Measurements from ENCODE around the gene ZNF692. TPM values are rescaled to one million over a fixed set of nuclear protein-coding genes. Genes with fewer than 3 reads are reported as not detected.
"Not testable (repeated sequence)": the region's sequence is repeated elsewhere in the genome, so short reads cannot be mapped to it uniquely, and the experiment has no call there.

Gene ZNF692
- total RNA-seq, 2 experiments from 2014 or later, result 58.6 to 70.2 TPM

DNA sequence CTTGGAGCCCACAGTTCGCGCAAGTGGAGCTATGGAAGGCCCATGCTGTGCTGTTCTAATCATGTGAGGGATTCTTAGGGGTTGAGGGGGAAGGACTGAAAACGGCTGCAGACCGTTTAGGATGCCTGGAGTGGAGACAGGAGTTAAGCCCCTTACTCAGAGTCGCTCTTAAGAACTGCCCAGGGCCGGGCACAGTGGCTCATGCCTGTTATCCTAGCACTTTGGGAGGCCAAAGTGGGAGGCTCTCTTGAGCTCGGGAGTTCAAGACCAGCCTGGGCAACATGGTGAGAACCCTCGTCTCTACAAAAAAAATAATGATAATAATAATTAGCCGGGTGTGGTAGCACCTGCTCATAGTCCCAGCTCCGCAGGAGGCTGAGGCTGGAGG, 19.7 kb downstream of the ZNF692 start:
- Mint-ChIP-seq H3K4me3 (no peak overlapping the region), H3K36me3 (no peaks in the 10 kb centered on the region), H3K4me1 (peaks cover 18% of the 10 kb centered on the region), H3K27ac (no peak overlapping the region), H3K9me3 (no peaks in the 10 kb centered on the region), H3K27me3 (no peaks in the 10 kb centered on the region)
- no peak for ATAC-seq (ENCODE audit: low read depth)
- POLR2A ChIA-PET, result interaction anchor here (0.9 to 4.8 kb wide), 9 partner anchors 10 to 67 kb away, joined by 3 to 74 read pairs (median 4); partner anchors contain the start of genes PGBD2, SH3BP5L and ZNF692
- DNase-seq, result no peak

DNA sequence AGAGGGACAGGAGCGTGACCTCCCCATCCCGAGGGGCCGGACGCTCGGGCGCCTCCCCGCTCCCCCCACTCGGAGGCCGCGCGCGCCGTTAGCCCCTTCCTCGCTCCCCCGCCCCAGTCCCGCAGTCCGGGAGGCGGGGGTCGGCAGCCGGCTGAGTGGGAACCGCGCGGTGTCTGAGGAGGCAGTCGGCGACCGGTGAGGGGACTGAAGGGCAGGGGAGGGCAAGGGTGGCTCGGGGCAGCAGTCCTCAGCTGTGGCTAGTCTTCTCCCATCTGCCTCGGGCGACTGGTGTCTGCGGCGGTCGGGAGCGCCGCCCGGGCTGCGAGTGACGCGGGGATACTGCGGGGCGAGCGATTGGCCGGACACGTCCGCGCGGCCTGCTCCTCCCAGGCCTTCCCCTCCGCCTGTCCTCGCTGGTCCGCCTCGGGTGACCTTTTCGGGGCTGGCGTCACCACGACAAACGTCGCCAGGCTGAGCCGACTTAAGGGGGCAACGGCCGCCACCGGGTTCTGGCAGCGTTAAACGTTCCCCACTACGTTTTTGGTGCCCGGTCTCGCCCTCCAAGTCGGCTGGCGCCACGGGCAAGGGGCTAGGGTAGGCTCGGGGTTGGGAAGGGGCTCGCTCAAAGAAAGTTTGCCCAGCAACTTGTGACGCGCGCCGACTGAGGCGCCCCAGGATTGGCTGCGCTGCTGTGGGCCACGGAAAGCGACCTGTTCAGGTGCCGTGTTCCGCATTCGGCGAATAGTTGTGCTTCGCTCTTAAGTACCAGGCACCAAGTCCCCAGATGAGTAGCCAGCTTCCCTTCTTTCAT, 20.3 kb downstream of the ZNF692 start:
- Mint-ChIP-seq H3K27me3 (no peaks in the 10 kb centered on the region), H3K9me3 (no peaks in the 10 kb centered on the region), H3K4me3 (no peak overlapping the region), H3K36me3 (no peaks in the 10 kb centered on the region), H3K27ac (no peak overlapping the region), H3K4me1 (peaks cover 18% of the 10 kb centered on the region)
- ATAC-seq (ENCODE audit: low read depth) (peak; percentile 70), DNase-seq (peak; percentile 88)
- POLR2A ChIA-PET, result interaction anchor here (0.9 to 4.8 kb wide), 11 partner anchors 10 to 68 kb away, joined by 3 to 74 read pairs (median 5); partner anchors contain the start of genes PGBD2, SH3BP5L and ZNF692

DNA sequence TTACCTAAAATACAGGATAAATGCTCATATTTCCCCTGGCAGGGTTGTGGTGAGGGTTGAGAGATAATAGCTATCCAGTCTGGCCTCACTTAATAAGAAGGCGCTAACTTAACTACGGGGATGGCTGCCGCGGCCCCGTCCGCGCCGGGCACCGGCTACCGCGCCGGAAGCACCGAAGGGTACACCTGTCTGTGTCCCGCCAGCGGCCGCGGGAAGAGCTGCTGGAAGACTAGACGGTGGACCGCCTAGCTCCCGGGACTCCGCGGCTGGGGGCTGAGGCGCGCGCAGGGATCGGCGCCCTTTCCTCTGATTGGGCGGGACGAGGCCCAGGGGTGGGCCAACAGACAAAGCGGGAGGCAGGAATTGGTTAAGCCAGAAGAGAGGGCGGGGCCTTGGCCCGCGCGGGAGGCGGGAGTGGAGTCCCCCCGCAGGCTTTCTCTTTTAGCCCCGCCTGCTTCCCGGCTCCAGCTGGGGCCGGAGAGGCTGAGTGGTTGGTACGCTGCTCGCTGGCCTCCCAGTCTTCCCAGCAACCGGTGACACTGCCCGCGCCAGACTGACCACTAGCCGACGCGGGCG, 21.0 kb downstream of the ZNF692 start, which contains the start of gene ZNF672:
ZNF672 (plus strand) TSS at position 444 of the 576 bp plus-strand sequence. CDS start 9,051 bp downstream, outside the sequence.
- Mint-ChIP-seq H3K27me3 (peaks cover 2% of the 10 kb centered on the region), H3K4me3 (no peak within 1 kb of the TSS), H3K4me1 (peaks cover 18% of the 10 kb centered on the region), H3K9me3 (no peaks in the 10 kb centered on the region), H3K27ac (no peak within 1 kb of the TSS), H3K36me3 (no peaks in the 10 kb centered on the region)
- POLR2A ChIA-PET, result interaction anchor here (0.7 to 4.8 kb wide), 10 partner anchors 9 to 68 kb away, joined by 3 to 74 read pairs (median 7); partner anchors contain the start of genes PGBD2, SH3BP5L and ZNF692
- ATAC-seq (ENCODE audit: low read depth) (peak; percentile 86), DNase-seq (peak; percentile 93)

DNA sequence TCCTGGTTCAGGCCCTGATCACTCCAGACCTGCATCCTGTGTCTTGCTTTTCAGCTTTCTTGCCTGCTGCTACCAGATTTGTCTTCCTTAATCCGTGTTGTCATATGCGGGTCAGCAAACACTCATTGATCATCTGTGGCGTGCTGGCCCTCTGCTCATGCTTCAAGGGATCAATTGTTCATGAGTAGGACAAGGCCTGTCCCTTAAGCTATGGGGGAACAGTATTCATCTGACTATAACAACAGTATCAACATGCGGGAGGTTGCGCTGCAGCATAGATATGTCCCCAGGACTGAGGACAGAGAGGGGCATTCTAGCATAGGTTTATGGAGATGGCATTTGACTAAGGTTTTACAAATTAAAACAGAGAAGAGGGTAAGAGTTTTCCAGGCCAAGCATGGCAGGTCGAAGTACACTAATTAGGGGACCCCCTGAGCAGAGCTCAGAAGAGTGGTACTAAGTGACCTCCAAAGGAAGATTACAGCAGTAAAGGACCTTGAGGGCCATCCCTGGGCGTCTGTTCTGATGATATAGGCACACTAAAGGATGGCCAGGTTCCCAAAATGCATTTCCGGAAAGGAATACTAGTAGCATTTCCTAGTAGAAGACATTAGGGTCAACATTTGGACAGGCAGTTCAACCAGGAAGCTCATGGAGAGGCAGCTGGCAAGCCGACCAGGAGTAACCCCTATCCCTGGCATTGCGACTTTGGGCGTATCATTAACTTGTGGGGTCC, 21.7 kb downstream of the ZNF692 start:
- H3K4me3 Mint-ChIP-seq, result no peak overlapping the region
- H3K27ac Mint-ChIP-seq, result no peak overlapping the region
- POLR2A ChIA-PET, result interaction anchor here (0.7 to 4.8 kb wide), 9 partner anchors 8 to 69 kb away, joined by 3 to 74 read pairs (median 7); partner anchors contain the start of genes PGBD2, SH3BP5L and ZNF692
- peaks cover 2% of the 10 kb centered on the region for H3K27me3 Mint-ChIP-seq
- DNase-seq (peak; percentile 2), ATAC-seq (ENCODE audit: low read depth) (no peak)
- peaks cover 18% of the 10 kb centered on the region for H3K4me1 Mint-ChIP-seq
- H3K36me3 Mint-ChIP-seq, result no peaks in the 10 kb centered on the region
- no peaks in the 10 kb centered on the region for H3K9me3 Mint-ChIP-seq

DNA sequence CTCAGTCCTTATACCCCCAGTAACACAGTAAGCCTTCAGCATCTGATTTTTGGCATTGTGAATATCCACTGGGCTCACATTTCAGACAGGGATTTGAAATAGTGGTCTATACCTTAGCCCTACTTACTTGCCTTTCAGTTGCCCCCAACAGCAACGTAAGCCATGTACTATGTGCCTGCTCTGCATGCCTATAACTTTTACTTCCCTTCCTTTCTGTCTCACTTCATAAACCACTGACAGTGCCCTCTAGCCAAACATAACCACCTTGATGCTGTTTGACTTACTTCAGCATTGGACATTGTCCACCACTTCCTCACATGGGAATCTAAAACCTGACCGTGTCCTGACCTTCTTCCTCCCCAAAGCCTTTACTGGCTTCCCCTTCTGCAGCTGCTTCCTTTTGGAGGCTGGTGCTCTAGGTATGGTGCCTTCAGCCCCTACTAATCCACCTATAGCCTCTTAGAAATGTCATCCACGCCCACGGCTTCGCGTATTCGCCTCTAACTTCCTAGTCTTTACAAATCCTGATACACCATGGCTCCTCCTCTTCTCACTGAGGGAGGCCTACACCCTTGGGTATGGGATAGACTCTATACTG, 24.4 kb downstream of the ZNF692 start:
- Mint-ChIP-seq H3K4me1 (peaks cover 3% of the 10 kb centered on the region), H3K27ac (no peak overlapping the region), H3K27me3 (peaks cover 2% of the 10 kb centered on the region), H3K4me3 (no peak overlapping the region), H3K36me3 (no peaks in the 10 kb centered on the region), H3K9me3 (no peaks in the 10 kb centered on the region)
- DNase-seq, result peak; percentile 10
- POLR2A ChIA-PET, result no interaction called here
- no peak for ATAC-seq (ENCODE audit: low read depth)

DNA sequence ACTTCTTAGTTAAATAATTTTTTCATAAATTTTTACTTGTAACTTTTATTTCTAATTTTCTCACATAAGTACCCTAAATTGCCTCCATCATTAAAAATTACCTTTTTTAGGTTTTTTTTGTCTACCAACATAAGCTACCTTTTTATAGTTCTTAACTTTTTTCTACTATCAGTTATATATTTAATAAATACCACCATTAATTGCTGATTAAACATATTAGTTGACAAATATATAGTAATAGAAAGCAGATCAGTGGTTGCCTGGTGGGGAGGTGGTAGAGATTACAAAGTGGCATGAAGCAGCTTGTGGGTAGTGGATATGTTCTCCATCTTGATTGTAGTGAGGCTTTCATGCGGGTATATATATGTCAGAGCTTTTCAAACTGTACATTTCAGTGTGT, 27.0 kb downstream of the ZNF692 start:
- DNase-seq, result no peak
- POLR2A ChIA-PET, result no interaction called here
- no peak for ATAC-seq (ENCODE audit: low read depth)
- no peaks in the 10 kb centered on the region for H3K9me3 Mint-ChIP-seq
- H3K36me3 Mint-ChIP-seq, result no peaks in the 10 kb centered on the region
- H3K4me1 Mint-ChIP-seq, result peaks cover 2% of the 10 kb centered on the region
- no peak overlapping the region for H3K27ac Mint-ChIP-seq
- peaks cover 2% of the 10 kb centered on the region for H3K27me3 Mint-ChIP-seq
- no peak overlapping the region for H3K4me3 Mint-ChIP-seq

DNA sequence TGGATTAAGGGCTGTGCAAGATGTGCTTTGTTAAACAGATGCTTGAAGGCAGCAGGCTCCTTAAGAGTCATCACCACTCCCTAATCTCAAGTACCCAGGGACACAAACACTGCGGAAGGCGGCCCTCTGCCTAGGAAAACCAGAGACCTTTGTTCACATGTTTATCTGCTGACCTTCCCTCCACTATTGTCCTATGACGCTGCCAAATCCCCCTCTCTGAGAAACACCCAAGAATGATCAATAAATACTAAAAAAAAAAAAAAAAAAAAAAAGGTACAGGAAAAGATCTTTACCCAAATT, 28.2 kb downstream of the ZNF692 start:
- H3K27me3 Mint-ChIP-seq; H3K4me3 Mint-ChIP-seq; POLR2A ChIA-PET; H3K36me3 Mint-ChIP-seq; DNase-seq; ATAC-seq (ENCODE audit: low read depth); H3K4me1 Mint-ChIP-seq; H3K27ac Mint-ChIP-seq; H3K9me3 Mint-ChIP-seq: not testable (repeated sequence)

DNA sequence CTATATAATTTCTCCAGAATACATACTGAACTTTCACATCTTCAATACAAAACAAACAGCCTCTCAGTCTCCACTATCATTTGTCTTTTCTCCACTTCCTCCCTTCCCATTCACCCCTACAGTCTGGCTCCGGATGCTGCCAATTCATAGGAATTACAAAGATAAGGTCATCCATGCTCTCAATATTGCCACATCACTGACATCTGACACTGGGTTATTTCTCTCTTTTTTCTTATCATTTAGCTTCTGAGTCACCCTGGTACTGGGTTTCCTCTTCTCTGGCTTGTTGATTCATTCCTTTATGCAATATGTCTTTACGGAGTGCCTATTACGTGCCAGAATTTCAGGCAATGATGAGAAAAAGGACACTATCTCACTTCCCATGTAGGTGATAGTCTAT, 30.0 kb downstream of the ZNF692 start:
- Mint-ChIP-seq H3K36me3 (peaks cover 11% of the 10 kb centered on the region), H3K27ac (no peak overlapping the region), H3K27me3 (peaks cover 2% of the 10 kb centered on the region), H3K9me3 (no peaks in the 10 kb centered on the region), H3K4me3 (no peak overlapping the region), H3K4me1 (peaks cover 17% of the 10 kb centered on the region)
- ATAC-seq (ENCODE audit: low read depth) (no peak), DNase-seq (no peak)
- POLR2A ChIA-PET, result interaction anchor here (0.8 to 2.1 kb wide), 2 partner anchors 9 to 30 kb away, joined by 5 to 9 read pairs; partner anchors contain the start of genes ZNF672 and ZNF692

DNA sequence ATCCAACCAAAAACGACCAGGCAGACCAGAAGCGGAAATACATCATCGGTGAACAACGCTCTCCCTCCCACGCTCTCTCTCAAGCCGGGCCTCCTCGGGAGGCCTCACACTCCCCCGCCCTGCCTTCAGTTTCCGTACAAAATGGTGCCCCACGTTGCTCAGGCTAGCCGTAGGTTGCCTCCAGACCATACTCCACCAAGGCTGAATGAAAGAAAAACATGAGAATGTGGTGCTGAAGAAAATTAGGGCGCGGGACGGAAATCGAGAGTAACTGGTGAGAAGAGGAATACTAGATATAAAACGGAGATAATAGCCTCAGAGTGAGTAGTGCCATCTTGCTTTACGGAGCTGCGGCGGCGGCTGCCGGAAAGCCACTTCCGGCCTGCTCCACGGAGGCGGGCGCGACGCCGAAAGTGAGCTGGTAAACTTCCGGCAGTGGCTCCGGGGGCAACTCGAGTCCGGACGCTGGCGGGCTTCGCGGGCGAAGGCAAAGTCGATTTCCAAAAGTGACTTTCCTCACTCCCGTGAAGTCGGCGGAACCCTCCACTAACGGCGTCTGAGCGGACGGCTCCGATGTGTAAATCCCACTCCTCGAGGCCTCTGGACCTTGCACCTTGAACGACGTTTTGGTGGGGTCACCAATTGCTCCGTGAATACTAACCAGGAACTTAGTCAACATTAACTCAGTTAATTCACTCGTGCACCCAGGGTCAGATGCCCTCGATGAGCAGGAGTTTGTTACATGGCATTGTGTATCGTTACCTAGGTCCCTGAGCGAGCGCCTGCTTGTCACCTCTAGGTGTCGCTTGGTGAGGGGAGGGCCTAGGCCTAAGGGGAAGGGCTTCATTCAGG, 32.8 kb downstream of the ZNF692 start, which contains the start of gene SH3BP5L:
SH3BP5L (minus strand) TSS at position 7 of the 852 bp plus-strand sequence. CDS start 980 bp downstream, outside the sequence.
- ATAC-seq (ENCODE audit: low read depth) (peak; percentile 90), DNase-seq (peak; percentile 89)
- Mint-ChIP-seq H3K27ac (peak within 1 kb of the TSS; percentile 98), H3K9me3 (no peaks in the 10 kb centered on the region), H3K27me3 (no peaks in the 10 kb centered on the region), H3K4me1 (peaks cover 32% of the 10 kb centered on the region), H3K36me3 (peaks cover 11% of the 10 kb centered on the region), H3K4me3 (peak within 1 kb of the TSS; percentile 94)
- POLR2A ChIA-PET, result interaction anchor here (1.0 to 3.9 kb wide), 6 partner anchors 12 to 84 kb away, joined by 4 to 74 read pairs (median 6); partner anchors contain the start of genes ZNF672 and ZNF692

DNA sequence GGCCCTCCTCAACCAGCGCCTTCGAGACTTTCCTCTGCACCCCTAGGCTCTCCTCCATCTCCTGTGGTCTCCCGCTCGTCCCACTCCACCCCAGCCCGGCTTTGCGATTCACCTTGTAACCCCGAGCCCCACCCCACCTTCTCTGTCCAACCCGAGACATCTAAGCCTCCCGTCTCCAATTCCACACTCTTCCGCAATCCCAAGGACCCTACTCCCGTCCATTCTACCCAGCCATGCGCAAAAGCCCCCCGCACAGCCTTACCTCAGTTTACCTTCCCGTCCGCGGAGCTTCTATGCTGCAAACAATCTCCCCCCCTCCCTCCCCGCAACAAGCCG, 33.3 kb downstream of the ZNF692 start:
- peaks cover 17% of the 10 kb centered on the region for H3K36me3 Mint-ChIP-seq
- H3K9me3 Mint-ChIP-seq, result no peaks in the 10 kb centered on the region
- ATAC-seq (ENCODE audit: low read depth) (peak; percentile 6), DNase-seq (no peak)
- H3K4me1 Mint-ChIP-seq, result peaks cover 32% of the 10 kb centered on the region
- POLR2A ChIA-PET, result interaction anchor here (1.0 to 3.9 kb wide), 7 partner anchors 13 to 85 kb away, joined by 4 to 74 read pairs (median 5); partner anchors contain the start of genes ZNF672 and ZNF692
- peak overlapping the region; percentile 98 for H3K27ac Mint-ChIP-seq
- no peaks in the 10 kb centered on the region for H3K27me3 Mint-ChIP-seq
- peak overlapping the region; percentile 94 for H3K4me3 Mint-ChIP-seq

DNA sequence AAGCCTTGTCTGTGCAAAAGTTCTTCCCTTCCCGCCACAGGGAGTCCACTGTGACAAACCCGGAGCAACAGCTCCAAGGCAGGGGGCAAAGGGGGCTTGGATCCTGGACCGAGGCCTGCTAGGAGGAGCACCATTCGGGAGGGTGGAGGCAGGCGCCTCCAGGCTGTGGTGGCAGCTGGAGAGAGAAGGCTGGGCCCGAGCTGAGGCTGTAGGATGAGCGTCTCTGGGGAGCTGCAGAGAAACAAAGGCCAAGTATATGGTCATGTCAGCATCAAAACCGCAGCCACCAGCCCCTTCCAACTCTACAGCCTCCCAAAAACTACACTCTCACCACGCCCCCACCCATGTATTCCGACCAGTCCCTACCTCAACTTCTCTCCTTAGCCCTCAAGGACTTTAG, 33.7 kb downstream of the ZNF692 start:
- DNase-seq, result peak; percentile 29
- H3K4me3 Mint-ChIP-seq, result peak overlapping the region; percentile 94
- no peaks in the 10 kb centered on the region for H3K9me3 Mint-ChIP-seq
- peaks cover 21% of the 10 kb centered on the region for H3K36me3 Mint-ChIP-seq
- ATAC-seq (ENCODE audit: low read depth), result no peak
- H3K27me3 Mint-ChIP-seq, result no peaks in the 10 kb centered on the region
- peak overlapping the region; percentile 98 for H3K27ac Mint-ChIP-seq
- POLR2A ChIA-PET, result interaction anchor here (1.0 to 3.9 kb wide), 4 partner anchors 13 to 85 kb away, joined by 4 to 74 read pairs (median 6); partner anchors contain the start of genes ZNF672 and ZNF692
- peaks cover 34% of the 10 kb centered on the region for H3K4me1 Mint-ChIP-seq

DNA sequence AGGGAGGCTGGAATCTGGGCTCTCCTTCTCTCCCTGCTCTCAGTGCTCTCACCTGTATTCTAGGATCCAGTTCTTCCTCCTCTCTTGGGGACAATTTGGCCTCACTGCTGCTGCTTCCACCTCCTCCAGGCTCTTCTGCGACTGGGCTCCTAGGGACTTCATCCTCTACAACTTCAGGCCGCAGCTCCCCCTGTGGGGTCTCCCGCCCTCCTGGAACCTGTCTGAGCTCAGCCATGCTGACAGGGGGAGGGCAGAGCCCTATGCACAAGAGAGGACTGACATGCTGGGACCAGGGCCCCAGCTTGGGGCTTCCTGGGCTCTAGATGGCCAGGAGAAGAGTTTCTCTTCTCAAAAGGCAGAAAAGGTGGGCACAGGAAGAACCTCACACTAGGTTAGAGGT, 34.2 kb downstream of the ZNF692 start:
- H3K4me3 Mint-ChIP-seq, result peak overlapping the region; percentile 94
- no peaks in the 10 kb centered on the region for H3K27me3 Mint-ChIP-seq
- peak overlapping the region; percentile 98 for H3K27ac Mint-ChIP-seq

More for the DNA sequence above, 34.2 kb downstream of the ZNF692 start:
- Mint-ChIP-seq H3K9me3 (no peaks in the 10 kb centered on the region), H3K36me3 (peaks cover 24% of the 10 kb centered on the region), H3K4me1 (peaks cover 37% of the 10 kb centered on the region)
- ATAC-seq (ENCODE audit: low read depth) (no peak), DNase-seq (peak; percentile 19)
- POLR2A ChIA-PET, result interaction anchor here (1.6 to 3.9 kb wide), 2 partner anchors 14 to 34 kb away, joined by 5 to 74 read pairs; partner anchors contain the start of genes ZNF672 and ZNF692
